ENCODE measurements around the gene RABEPK.
"Not testable (repeated sequence)": the region's sequence is repeated elsewhere in the genome, so short reads cannot be mapped to it uniquely, and the experiment has no call there.

Gene RABEPK, protein sequence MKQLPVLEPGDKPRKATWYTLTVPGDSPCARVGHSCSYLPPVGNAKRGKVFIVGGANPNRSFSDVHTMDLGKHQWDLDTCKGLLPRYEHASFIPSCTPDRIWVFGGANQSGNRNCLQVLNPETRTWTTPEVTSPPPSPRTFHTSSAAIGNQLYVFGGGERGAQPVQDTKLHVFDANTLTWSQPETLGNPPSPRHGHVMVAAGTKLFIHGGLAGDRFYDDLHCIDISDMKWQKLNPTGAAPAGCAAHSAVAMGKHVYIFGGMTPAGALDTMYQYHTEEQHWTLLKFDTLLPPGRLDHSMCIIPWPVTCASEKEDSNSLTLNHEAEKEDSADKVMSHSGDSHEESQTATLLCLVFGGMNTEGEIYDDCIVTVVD

DNA sequence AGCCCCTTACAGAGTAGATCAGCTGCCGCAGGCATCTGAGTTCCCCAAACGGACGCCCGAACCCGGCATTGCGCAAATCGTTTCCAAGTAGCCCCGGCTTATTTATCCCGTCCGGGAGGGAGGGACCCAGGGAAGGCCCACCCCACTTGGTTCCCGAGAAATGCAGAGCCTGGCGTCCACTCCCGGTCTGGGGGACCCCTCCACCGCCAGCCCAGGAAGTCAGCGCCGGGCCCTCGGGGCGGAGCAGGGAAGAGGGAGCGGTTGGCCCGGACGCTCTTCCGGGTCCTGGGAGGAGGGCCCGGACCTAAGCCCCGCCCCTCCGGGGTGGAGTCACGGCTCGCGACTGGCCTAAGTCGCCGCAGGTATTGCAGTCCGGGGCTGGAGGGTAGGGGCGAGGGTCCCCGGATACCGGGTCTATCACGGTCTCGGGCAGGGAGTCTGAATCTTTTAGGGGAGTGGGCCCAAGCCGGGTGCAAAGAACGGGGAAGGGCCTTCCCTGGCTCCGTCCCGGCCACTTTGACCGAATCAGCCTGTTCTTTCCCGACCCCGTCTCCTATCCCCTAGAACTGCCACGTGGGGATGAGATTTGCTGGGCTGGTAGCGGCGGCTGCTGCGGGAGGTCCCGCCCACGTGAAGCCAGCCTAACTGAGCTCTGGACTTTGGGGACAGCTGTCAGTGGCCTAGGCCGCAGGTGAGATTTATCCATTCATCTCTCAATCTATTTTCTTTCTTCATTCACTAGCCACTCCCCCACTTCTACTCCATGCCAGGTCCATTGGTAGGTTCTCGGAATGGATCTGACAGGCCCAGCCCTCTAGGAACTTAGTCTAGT is at the start of gene RABEPK:
RABEPK (plus strand) TSS at position 327 of the 832 bp plus-strand sequence. CDS start 2,472 bp downstream, outside the sequence.
- peak; percentile 84 to 91 for DNase-seq

DNA sequence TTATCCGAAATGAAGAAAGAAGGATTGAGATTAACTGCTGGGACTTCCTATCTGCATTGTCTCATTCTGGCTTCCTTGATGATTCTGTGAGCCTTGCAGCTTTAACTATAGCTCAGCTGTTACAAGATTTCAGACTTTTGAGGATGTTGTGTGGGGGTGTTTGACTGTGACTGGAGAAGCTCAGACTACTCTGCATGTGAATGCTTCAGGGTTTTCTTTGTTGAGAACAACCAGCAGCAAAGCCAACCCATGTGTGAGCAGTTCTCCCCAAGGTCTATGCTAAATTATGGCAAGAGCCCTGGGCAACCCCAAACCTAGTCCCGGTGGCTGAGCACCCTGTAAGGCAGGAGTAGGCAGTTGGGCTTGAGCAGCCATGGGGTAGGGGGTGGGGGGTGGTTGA is 48.6 kb upstream of the RABEPK start:
- DNase-seq = no peak

DNA sequence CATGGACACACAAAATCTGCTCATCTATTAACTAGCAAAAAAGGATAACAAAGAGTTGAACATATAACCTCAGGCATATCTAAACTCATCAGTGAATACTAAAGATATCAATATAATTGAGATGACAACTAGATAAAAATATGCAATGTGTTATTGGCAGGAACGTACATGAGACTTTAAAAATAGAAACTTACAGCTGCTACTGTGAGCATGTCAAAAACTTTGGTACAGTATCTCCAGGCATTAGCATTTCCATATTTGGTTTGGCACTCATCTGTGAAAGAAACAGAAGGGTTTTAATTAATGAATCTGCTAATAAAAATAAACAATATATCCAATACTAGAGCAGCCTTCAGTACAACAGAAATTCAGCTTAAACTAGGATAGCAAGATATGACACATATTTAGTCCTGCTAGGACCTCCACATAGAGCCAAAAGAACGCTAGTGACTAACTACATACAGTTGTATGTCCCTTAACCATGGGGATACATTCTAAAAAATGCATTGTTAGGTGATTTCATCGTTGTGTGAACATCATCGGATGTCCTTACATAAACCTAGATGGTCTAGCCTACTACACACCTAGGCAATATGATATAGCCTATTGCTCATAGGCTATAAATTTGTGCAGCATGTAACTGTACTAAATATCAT is 46.5 kb upstream of the RABEPK start:
- DNase-seq = no peak

DNA sequence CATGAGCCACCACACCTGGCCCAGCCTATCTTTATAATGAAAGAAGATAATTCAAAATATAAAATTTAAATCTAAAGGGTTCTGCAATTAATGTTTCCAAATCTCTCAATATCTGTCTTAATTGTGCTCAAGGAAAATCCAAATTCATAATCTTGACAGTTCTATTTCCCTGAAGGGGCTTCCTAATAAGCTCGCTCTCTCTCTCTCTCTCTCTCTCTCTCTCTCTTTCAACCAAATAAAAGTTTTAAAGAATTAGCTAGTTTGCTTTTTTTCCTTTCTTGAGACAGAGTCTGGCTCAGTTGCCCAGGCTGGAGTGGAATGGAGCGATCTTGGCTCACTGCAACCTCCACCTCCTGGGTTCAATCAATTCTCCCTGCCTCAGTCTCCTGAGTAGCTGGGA is 43.8 kb upstream of the RABEPK start:
- DNase-seq = no peak

DNA sequence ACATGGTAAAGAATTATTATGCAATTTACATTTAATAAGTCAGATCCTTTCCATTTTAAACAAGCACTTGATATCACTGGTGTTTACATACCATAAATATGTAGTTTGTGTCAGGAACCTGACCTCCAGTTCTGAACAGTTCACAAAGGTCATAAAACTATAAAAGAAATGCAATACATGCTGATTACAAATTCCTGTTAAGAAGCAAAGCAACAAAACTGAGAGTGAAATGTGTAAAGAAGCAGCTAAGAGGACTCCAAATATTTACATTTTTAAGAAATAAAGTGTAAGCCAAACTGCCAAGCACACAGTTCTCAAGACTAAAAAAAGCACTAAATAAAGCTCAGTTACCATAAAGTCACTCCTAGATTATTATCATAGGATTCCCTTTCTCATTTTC is 39.6 kb upstream of the RABEPK start:
- DNase-seq = no peak

DNA sequence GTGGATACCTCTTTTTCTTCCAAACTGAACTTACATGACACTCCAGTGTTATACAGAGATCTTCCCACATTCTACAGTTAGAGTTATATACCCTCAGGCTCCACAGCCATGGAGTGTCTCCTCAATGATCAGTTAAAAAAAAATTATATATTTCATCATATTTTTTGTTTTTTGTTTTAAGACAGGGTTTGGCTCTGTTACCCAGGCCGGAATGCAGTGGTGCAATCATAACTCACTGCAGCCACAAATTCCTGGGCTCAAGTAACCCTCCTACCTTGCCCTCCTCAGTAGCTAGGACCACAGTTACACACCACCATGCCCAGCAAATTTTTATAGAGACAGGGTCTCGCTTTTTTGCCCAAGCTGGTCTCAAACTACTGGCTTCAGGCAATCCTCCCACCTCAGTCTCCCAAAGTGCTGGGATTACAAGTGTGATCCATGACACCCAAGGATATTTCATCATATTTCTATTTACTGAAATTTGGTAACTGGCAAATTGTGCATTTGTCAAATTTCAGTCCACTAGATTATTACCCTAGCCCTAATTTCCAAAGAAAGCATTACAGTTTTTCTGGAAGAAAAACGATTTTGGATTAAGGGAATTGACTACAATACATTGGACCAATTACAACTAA is 38.9 kb upstream of the RABEPK start:
- no peak for DNase-seq

DNA sequence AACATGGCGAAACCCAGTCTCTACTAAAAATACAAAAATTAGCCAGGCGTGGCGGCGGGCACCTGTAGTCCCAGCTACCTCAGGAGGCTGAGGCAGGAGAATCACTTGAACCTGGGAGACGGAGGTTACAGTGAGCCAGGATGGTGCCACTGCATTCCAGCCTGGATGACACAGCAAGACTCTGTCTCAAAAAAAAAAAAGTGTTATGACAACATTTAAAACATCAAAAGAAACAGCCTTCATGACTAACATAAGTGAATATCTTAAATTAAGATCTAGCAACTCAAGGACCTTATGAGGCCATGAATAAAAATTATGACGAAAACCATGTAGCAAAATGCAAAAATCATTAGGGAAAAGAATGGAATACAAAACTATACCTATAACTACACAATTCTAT is 37.5 kb upstream of the RABEPK start:
- not testable (repeated sequence) for DNase-seq

DNA sequence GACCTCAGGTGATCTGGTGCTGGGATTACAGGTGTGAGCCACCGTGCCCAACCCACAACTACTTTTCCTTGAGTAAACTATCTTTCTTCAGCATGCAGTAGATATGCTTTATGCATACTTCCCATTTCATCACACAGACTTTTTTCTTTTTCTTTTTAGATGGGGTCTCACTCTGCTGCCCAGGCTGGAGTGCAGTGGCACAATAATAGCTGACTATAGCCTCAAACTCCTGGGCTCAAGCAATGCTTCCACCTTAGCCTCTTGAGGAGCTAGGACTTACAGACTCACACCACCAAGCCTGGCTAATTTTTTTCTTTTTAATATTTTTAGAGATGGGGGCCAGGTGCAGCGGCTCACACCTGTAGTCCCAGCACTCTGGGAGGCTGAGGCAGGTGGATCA is 33.6 kb upstream of the RABEPK start:
- no peak for DNase-seq

DNA sequence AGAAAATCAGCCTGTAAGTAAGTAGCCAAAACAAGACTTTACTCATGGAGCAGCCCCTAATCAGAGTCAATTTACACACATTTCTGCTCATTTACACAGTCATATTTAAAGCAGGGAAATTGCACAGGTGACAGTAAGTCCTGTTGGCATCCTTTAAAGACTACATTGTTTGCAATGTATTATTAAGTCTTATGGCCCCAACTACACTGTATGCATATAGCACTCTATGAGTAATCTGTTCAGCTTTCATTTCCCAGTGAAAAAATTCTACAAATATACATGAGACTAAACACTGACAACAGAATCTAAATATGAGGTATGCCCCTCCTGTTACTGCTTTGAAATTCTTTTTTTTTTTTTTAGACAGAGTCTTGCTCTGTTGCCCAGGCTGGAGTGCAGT is 30.4 kb upstream of the RABEPK start:
- DNase-seq = no peak

DNA sequence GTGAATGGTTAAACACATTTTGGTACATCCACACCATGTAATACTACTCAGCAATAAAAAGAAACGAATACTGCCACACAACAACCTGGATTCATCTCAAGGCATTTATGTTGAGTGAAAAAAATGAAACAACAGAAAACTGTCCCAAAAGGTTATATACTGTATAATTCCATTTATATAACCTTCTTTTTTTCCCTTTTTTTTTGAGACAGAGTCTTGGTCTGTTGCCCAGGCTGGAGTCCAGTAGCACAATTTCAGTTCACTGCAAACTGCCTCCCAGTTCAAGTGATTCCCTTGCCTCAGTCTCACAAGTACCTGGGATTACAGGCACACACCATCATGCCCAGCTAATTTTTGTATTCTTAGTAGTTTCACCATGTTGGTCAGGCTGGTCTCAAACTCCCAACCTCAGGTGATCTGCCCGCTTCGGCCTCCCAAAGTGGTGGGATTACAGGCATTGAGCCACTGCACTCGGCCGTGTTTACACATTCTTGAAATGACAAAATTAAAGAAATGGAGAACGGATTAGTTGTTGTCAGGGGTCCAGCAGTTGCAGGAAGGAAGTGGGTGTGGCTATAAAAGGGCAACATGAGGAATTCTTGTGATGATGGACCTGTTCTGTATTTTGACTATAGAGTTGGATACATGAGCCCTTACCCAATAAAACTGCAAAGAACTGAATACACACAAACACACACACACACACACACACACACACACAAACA is 28.1 kb upstream of the RABEPK start:
- no peak for DNase-seq

DNA sequence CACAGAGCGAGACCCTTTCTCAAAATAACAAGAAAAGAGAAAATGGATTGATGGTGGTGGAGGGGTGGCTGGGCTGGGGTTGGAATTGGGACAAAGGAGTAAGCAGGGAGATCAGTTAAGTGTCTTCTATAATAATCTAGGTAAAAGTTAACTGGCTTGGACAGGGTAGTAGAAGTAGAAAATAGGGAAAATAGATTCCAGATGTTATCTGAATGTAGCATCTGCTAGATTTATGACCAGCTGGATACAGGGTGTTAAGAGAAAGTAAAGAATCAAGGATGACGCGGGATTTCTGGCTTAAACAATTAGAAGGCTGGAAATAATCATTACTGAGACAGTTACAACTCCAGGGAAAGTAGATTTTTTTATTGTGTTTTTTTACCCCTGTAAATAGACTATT is 23.7 kb upstream of the RABEPK start:
- DNase-seq = no peak

DNA sequence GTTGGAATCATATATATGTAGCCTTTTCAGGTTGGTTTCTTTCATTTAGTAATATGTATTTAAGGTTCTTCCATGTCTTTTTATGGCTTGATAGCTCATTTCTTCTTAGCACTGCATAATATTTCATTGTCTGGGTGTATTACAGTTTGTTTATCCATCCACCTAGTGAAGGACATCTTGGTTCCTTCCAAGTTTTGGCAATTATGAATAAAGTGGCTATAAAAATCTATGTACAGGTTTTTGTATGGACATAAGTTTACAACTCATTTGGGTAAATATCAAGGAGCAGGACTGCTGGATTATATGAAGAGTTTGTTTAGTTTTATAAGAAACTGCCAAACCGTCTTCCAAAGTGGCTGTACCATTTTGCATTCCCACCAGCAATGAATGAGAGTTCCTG is 22.5 kb upstream of the RABEPK start:
- DNase-seq = no peak

DNA sequence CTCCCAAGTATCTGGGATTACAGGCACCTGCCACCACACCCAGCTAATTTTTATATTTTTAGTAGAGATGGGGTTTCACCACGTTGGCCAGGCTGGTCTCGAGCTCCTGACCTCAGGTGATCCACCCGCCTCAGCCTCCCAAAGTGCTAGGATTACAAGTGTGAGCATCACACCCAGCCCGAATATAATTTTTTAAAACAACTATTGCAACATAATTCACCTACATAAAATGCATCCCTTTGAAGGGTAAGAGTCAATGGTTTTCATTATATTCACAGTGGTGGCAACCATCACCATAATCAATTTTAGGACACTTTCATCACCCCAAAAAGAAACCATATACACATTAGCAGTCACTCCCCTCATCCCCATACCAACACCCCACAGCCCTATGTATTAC is 20.6 kb upstream of the RABEPK start:
- DNase-seq = not testable (repeated sequence)

DNA sequence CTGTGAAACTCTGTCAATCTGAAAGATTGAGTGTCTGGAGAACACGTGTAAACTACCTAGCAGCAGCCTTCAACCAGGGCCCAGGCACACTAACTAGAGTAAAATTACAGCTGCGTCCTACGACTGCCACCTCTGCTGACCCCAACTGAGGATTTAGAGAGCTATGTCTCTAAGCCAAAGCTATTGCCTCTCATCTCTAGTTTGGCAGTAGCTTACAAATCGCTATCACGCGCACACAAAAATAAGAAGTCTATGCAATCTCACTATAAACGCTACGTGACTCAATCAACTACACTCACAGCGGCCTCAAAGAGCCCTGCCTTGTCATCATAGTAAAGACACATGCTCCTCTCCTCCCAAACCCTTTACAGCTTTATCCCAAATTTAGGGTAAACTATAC is 19.5 kb upstream of the RABEPK start:
- DNase-seq = no peak

DNA sequence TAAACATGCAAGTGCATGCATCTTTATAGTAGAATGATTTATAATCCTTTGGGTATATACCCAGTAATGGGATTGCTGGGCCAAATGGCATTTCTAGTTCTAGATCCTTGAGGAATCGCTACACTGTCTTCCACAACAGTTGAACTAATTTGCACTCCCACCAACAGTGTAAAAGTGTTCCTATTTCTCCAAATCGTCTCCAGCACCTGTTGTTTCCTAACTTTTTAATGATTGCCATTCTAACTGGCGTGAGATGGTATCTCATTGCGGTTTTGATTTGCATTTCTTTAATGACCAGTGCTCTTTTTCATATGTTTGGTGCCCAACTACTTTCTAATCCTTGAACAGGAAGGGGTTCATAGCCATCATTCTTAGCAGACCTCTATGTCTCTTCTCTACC is 18.6 kb upstream of the RABEPK start:
- DNase-seq = not testable (repeated sequence)

DNA sequence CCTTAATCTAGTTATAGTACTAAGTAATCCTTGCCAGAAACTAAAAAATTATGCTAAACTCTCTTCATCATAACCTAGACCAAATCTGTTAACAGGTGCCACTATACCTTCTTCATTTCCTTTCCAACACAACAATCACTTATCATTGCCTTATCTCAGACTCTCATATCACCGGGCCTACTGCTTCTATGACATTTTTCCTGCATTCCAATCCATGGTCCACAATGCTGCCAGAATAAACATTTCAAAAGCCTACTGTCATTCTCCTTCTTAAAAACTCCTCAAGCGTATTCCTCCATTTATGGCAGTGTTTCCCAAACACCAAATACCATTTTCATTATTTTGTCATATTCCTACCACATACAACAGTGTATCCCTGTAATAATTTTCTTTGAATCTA is 17.3 kb upstream of the RABEPK start:
- DNase-seq = no peak

DNA sequence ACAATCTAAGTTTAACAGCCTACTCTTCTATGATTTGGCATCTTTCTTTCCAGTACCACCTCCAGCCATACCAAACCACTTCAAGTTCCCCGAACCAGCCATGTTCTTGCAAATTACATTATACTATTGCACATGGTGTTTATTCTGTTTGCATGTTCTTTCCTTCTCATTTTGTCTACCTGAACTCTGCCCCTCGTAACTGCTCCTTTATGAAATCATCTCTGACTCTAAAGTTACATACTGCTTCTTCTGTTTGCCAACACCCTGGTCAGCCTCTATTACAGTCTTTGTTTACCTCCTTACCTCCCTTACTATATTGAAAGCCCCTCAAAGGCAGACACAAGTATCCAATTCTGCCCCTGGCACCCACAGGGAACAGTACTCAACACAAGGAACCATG is 16.8 kb upstream of the RABEPK start:
- no peak for DNase-seq

DNA sequence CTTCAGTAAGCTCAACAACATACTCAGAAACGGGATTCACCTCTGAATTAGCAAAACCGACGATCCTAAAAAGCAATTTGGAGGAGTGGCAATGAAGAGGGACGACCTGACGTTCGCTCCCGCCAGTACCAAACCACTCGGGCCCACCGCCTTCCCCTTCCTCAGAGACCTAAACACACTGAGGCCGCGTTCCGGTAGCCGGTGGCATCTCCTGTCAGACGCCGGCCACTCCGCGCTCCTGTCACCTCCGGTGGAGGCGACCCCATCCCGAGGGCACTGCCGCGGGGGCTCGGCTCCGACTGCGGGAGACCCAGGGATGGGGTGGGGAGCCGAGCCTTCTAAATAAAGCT is 11.4 kb upstream of the RABEPK start:
- DNase-seq = peak in 1 of 2 experiments; percentile 20

DNA sequence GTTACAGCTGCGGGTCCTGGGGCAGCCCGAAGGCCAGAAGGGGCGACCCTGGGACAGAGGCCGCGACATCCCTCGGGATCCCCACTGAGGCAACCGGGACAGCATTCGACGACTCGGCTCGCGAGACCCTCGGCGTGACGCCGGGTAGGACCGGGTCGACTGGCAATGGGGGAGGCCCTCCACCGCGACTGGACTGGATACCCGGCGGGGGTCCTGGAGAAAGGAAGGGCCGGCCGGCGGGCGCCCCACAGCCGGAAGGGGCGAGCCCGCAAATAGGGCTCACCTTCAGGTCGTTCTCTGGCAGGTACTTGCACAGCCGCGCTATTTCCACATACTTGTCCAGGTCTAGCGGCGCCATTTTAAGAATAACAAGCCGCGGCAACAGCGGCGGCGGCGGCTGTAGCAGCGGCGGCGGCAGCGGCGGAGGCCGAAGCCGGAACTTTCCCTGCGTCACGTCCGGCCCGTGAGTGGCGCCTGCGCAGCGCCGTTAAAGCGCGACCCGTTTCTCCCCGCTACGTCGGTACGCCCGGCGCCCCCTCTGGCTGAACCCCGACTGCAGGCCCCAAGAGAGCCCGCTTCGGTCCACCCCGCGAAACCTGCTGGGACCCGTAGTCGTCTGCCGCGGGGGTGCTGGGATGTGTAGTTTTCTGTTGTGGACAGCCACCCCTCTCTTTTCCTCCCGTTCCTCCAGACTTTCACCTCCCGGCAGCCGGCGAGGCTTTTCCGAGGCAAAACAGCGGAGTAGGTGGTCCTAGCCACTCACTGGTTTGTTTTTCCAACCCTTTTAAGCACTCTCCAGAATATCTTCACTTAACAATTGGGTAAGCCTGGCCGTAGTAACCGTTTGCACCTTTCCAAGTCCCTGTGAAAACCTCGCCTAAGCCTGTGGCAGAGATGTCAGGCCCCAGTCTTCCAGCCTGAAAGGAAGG is 10.7 kb upstream of the RABEPK start, which contains the start of gene PPP6C:
PPP6C (minus strand) TSS at position 443 of the 929 bp plus-strand sequence; CDS start at position 358, 85 bp downstream.
- peak; percentile 96 to 98 for DNase-seq

DNA sequence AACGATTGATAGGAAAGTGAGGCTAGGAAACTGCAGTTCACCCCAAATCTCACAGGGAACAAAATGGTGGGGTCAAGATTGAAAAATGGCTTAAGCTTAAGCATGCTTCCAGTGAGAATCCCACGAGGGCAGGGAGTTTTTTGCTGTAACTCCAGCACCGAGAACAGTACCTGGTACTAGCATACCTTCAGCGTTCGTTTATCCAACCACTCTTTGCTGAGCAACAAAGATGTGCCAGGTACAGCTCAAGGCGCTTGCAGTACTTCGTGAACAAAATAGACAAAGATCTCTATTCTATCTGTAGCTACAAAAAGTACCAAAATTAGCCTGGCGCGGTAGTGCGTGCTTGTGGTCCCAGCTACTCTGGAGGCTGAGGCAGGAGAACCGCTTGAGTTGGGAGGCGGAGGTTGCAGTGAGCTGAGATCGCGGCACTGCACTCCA is 10.0 kb upstream of the RABEPK start:
- no peak for DNase-seq

DNA sequence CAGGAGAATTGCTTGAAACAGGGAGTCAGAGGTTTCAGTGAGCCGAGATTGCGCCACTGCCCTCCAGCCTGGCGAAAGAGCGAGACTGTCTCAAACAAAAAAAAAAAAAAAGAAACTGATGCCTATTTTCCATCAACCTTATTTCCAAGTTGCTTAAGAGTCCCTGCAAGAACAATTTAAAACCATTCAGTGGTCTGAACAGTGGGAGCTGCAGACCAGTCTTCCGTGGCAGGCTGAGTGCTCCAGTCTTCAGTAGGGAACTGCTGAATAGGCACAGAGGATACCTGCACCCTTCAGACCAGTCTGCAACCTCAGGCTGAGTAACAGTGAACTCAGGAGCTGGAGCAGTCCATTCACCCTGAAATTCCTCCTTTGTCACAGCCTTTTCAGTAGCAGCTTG is 5.9 kb upstream of the RABEPK start:
- not testable (repeated sequence) for DNase-seq
